GM19324 (cell line): ENCODE results near the gene RFX4.

ENCODE experiments used
- ATAC-seq: cut with Tn5 transposase; IDR thresholded peaks from one replicate; pipeline ENCODE4 v1.9.1; 2021; ENCODE audit warnings: mild to moderate bottlenecking, moderate library complexity; ENCODE audit not compliant: unreplicated experiment, low FRiP score

The RFX4 gene

DNA sequence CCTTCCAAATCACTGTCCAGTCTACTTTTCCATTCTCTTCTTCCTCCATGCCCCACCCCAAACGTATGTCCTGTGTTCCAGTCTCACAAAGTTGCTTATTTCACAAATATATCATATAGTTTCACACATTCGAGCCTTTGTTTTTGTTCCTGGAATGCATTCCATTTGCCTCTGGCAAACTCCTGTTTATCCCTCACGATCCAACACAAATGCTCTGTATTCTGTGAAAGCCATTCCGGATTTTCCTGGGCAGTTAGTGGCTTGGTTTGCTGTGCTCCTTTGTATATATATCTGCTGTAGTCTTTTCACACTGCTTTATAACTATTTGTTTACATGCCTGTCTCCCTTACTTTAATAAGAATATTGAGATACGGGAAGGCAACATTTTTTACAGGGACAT is 200.7 kb downstream of the RFX4 start:
- no peak for ATAC-seq

GRCh38 chr12:106790020-106790419 is 207.2 kb downstream of the RFX4 start:
- no peak for ATAC-seq

DNA sequence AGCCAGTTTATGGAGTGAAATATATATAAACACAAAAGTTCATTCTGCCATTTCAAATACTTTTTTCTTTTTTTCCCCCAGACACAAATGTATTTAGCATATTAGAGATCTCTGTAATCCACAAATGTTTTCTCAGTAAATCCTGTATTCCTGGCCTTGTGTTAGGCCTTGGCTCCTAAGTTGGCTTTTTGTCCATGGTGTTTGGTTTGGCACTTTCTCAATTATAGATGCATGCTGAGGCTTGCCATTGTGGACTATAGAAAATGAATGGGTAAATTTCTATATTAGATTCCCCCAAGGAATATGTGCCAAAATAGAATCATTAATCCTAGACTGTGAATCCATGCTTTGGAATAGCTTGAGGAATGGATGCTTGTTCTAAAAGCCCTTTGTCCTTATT is 208.7 kb downstream of the RFX4 start:
- no peak for ATAC-seq

GRCh38 chr12:106794369-106794768 is 211.6 kb downstream of the RFX4 start:
- ATAC-seq, result no peak

DNA sequence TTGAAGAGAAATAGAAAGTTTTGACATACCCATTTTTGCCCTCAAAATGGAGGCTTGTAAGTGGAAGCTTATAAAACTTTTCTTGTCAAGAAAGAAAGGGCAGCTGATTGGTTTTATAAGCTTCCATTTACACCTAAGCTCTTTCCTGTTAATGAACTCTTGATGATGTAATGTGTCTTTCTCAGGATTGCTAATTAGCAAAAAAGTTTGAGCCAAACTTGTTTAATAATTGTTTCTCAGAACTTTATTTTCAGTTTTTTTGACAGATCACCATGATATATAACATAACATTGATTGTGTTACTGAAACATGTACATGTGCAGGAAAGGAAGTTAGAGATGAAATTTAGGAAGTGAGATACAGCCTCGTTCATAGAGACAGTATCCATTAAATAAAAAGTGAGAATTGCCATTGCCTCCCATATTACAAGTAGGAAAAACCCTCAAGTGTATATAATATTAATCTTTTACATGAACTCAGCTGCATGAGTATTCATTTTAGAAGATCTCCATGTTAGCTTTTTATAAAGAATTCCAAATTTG is 218.4 kb downstream of the RFX4 start:
- ATAC-seq, result no peak

GRCh38 chr12:106801830-106802533 is 219.2 kb downstream of the RFX4 start:
- no peak for ATAC-seq

DNA sequence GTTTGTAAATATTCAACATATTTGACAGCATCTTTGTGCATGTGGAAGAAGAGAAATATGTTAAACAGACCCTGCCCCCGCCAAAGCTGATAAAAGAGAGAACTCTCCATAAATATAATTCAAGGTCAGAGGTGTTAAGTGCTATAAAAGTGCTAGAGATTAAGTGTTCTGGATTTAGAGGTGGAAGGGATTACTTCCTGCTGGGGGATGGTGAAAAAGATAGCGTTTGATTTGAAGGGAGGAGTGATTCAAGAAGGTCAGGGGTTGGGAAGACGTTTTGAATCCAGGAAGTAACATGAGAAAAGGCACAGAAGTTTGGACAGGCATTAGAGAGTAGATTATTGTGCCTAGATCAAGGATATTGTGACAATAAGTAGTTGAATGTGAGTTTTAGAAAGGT is 221.9 kb downstream of the RFX4 start:
- no peak for ATAC-seq
